Liver (tissue), 3 donors: ENCODE measurements around the gene TAPBP.

Experiments used
- EGR1 ChIP-seq, 2 donors: IDR thresholded peaks; 2 replicates each; pipeline ENCODE4 v1.6.1; 2016 to 2018; ENCODE audit warnings: antibody characterized with exemption in 2 of 2, low read depth in 2 of 2
- FOXA2 ChIP-seq: IDR thresholded peaks from 2 replicates; pipeline ENCODE4 v1.6.1; 2016; ENCODE audit warnings: antibody characterized with exemption
- HNF4A ChIP-seq, 2 donors: conservative IDR thresholded peaks; 2 replicates each; pipeline ENCODE4 v1.6.1; 2016; ENCODE audit warnings: antibody characterized with exemption in 2 of 2, mild to moderate bottlenecking in 2 of 2
- JUND ChIP-seq, 2 donors: IDR thresholded peaks; 2 replicates each; pipeline ENCODE4 v1.6.1; 2016; ENCODE audit warnings: antibody characterized with exemption in 2 of 2
- NR2F2 ChIP-seq: IDR thresholded peaks from 2 replicates; pipeline ENCODE4 v1.6.1; 2016; ENCODE audit warnings: antibody characterized with exemption
- RAD21 ChIP-seq, 2 donors: IDR thresholded peaks; 2 replicates each; pipeline ENCODE4 v1.6.1; 2016; ENCODE audit warnings: antibody characterized with exemption in 2 of 2, mild to moderate bottlenecking in 2 of 2
- SP1 ChIP-seq: IDR thresholded peaks from 2 replicates; pipeline ENCODE4 v1.6.1; 2018; ENCODE audit warnings: antibody characterized with exemption, mild to moderate bottlenecking
- TAF1 ChIP-seq: conservative IDR thresholded peaks from 2 replicates; pipeline ENCODE4 v1.6.1; 2016; ENCODE audit warnings: antibody characterized with exemption, mild to moderate bottlenecking
- YY1 ChIP-seq: IDR thresholded peaks from 2 replicates; pipeline ENCODE4 v1.6.1; 2016; ENCODE audit warnings: antibody characterized with exemption, mild to moderate bottlenecking
- TF ChIP-seq, protein P1 (sequence below): fragments of 150-350 bp; IDR thresholded peaks from 2 replicates; pipeline ENCODE4 v1.5.1; 2017; ENCODE audit warnings: improper control_type of control experiment, low read depth, low read length; ENCODE audit not compliant: missing input control
- TF ChIP-seq, protein P2 (sequence below): IDR thresholded peaks from 2 replicates; pipeline ENCODE4 v1.6.1; 2016; ENCODE audit warnings: antibody characterized with exemption, mild to moderate bottlenecking
- TF ChIP-seq, protein P3 (sequence below): IDR thresholded peaks from 2 replicates; pipeline ENCODE4 v1.6.1; 2016; ENCODE audit warnings: antibody characterized with exemption
- TF ChIP-seq, protein P4 (sequence below): IDR thresholded peaks from 2 replicates; pipeline ENCODE4 v1.6.1; 2016; ENCODE audit warnings: antibody characterized with exemption
- donor health status: healthy.
- donor health status: healthy.

DNA sequence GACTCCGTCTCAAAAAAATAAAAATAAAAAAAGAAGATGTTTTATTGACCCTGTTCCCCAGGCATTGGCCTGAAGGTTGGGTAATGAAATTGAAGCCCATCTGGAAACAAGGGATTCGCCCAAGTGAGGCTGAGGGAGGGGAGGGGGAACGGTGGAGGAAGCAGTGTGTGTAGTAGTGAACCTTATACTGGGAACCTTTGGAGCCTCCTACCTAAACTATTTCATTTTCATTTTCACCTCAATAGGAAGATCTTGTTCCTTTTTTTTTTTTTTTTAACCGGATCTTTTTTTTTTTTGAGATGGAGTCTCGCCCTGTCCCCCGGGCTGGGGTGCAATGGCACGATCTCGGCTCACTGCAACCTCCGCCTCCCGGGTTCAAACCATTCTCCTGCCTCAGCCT lies 16.9 kb upstream of the TAPBP start:
- TF ChIP-seq, protein P1, sequence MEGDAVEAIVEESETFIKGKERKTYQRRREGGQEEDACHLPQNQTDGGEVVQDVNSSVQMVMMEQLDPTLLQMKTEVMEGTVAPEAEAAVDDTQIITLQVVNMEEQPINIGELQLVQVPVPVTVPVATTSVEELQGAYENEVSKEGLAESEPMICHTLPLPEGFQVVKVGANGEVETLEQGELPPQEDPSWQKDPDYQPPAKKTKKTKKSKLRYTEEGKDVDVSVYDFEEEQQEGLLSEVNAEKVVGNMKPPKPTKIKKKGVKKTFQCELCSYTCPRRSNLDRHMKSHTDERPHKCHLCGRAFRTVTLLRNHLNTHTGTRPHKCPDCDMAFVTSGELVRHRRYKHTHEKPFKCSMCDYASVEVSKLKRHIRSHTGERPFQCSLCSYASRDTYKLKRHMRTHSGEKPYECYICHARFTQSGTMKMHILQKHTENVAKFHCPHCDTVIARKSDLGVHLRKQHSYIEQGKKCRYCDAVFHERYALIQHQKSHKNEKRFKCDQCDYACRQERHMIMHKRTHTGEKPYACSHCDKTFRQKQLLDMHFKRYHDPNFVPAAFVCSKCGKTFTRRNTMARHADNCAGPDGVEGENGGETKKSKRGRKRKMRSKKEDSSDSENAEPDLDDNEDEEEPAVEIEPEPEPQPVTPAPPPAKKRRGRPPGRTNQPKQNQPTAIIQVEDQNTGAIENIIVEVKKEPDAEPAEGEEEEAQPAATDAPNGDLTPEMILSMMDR = no peak
- TF ChIP-seq, protein P2, sequence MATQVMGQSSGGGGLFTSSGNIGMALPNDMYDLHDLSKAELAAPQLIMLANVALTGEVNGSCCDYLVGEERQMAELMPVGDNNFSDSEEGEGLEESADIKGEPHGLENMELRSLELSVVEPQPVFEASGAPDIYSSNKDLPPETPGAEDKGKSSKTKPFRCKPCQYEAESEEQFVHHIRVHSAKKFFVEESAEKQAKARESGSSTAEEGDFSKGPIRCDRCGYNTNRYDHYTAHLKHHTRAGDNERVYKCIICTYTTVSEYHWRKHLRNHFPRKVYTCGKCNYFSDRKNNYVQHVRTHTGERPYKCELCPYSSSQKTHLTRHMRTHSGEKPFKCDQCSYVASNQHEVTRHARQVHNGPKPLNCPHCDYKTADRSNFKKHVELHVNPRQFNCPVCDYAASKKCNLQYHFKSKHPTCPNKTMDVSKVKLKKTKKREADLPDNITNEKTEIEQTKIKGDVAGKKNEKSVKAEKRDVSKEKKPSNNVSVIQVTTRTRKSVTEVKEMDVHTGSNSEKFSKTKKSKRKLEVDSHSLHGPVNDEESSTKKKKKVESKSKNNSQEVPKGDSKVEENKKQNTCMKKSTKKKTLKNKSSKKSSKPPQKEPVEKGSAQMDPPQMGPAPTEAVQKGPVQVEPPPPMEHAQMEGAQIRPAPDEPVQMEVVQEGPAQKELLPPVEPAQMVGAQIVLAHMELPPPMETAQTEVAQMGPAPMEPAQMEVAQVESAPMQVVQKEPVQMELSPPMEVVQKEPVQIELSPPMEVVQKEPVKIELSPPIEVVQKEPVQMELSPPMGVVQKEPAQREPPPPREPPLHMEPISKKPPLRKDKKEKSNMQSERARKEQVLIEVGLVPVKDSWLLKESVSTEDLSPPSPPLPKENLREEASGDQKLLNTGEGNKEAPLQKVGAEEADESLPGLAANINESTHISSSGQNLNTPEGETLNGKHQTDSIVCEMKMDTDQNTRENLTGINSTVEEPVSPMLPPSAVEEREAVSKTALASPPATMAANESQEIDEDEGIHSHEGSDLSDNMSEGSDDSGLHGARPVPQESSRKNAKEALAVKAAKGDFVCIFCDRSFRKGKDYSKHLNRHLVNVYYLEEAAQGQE = no peak
- TF ChIP-seq RAD21 (IDR thresholded peaks at IDR 0.05) (no peak), YY1 (no peak), EGR1 (IDR thresholded peaks at IDR 0.05; ENCODE audit: low read depth in 2 of 2) (no peak), HNF4A (conservative IDR thresholded peaks at IDR 0.05) (no peak), NR2F2 (no peak), TAF1 (no peak), JUND (IDR thresholded peaks at IDR 0.05) (no peak), SP1 (no peak), FOXA2 (no peak)
- TF ChIP-seq, protein P3, sequence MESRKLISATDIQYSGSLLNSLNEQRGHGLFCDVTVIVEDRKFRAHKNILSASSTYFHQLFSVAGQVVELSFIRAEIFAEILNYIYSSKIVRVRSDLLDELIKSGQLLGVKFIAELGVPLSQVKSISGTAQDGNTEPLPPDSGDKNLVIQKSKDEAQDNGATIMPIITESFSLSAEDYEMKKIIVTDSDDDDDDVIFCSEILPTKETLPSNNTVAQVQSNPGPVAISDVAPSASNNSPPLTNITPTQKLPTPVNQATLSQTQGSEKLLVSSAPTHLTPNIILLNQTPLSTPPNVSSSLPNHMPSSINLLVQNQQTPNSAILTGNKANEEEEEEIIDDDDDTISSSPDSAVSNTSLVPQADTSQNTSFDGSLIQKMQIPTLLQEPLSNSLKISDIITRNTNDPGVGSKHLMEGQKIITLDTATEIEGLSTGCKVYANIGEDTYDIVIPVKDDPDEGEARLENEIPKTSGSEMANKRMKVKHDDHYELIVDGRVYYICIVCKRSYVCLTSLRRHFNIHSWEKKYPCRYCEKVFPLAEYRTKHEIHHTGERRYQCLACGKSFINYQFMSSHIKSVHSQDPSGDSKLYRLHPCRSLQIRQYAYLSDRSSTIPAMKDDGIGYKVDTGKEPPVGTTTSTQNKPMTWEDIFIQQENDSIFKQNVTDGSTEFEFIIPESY = no peak
- TF ChIP-seq, protein P4, sequence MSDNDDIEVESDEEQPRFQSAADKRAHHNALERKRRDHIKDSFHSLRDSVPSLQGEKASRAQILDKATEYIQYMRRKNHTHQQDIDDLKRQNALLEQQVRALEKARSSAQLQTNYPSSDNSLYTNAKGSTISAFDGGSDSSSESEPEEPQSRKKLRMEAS = no peak
